Mesenchymal stem cell (in vitro differentiated cells and primary cell): ENCODE data around the gene PLCD1.
A peak's percentile ranks its signal among the peaks of the same experiment; 100 is the strongest.
"Not testable (repeated sequence)": the region's sequence is repeated elsewhere in the genome, so short reads cannot be mapped to it uniquely, and the experiment has no call there.

Experiments
- DNase-seq: peaks from one replicate; pipeline ENCODE4 v3.0.0-alpha.2; 2013
- H2AFZ ChIP-seq: one replicate; pipeline ENCODE4 v1.6.1; 2013; ENCODE audit warnings: low read depth, mild to moderate bottlenecking, control low read depth, inconsistent platforms, low read length, moderate library complexity
- H2AK5ac ChIP-seq: 2 replicates; pipeline ENCODE4 v1.6.1; 2013; ENCODE audit warnings: low read length, moderate library complexity, mild to moderate bottlenecking, inconsistent platforms; ENCODE audit not compliant: severe bottlenecking
- H2BK120ac ChIP-seq: one replicate; pipeline ENCODE4 v1.6.1; 2013; ENCODE audit warnings: low read depth, mild to moderate bottlenecking, inconsistent platforms, low read length, moderate library complexity
- H2BK12ac ChIP-seq, 2 experiments: one replicate each; pipeline ENCODE4 v1.6.1; 2013; ENCODE audit warnings: inconsistent platforms in 2 of 2, low read length in 2 of 2, mild to moderate bottlenecking in 2 of 2, moderate library complexity in 2 of 2, control low read depth in 1 of 2
- H2BK15ac ChIP-seq: one replicate; pipeline ENCODE4 v1.6.1; 2013; ENCODE audit warnings: mild to moderate bottlenecking, low read depth, inconsistent platforms; ENCODE audit not compliant: poor library complexity, severe bottlenecking
- H2BK5ac ChIP-seq: 2 replicates; pipeline ENCODE4 v1.6.1; 2013; ENCODE audit warnings: low read depth, mild to moderate bottlenecking, low read length, control low read depth, inconsistent platforms; ENCODE audit not compliant: poor library complexity, severe bottlenecking
- H3K14ac ChIP-seq, 2 experiments: one replicate each; pipeline ENCODE4 v1.6.1; 2013; ENCODE audit warnings: inconsistent platforms in 2 of 2, low read length in 2 of 2, control low read depth in 1 of 2, mild to moderate bottlenecking in 1 of 2, moderate library complexity in 1 of 2
- H3K18ac ChIP-seq, 2 experiments: one replicate each; pipeline ENCODE4 v1.6.1; 2013; ENCODE audit warnings: inconsistent platforms in 2 of 2, low read length in 2 of 2, control low read depth in 1 of 2, low read depth in 1 of 2, mild to moderate bottlenecking in 1 of 2
- H3K23ac ChIP-seq, 2 experiments: one replicate each; pipeline ENCODE4 v1.6.1; 2013; ENCODE audit warnings: inconsistent platforms in 2 of 2, low read length in 2 of 2, mild to moderate bottlenecking in 2 of 2, moderate library complexity in 2 of 2, control low read depth in 1 of 2
- H3K27ac ChIP-seq: 2 replicates; pipeline ENCODE4 v1.5.1; 2013; ENCODE audit warnings: mild to moderate bottlenecking, moderate library complexity, low read length, control low read depth, inconsistent platforms; ENCODE audit not compliant: poor library complexity, severe bottlenecking
- H3K27me3 ChIP-seq, 2 experiments: 2 replicates each; pipeline versions ENCODE4 v1.6.1 to v1.7.0; 2013; ENCODE audit warnings: low read length in 2 of 2, mild to moderate bottlenecking in 2 of 2, moderate library complexity in 2 of 2, control low read depth in 1 of 2, inconsistent platforms in 1 of 2; ENCODE audit not compliant: control insufficient read depth in 1 of 2, insufficient read depth in 1 of 2
- H3K36me3 ChIP-seq, 2 experiments: 2 replicates each; pipeline versions ENCODE4 v1.6.1 to v1.7.0; 2013; ENCODE audit warnings: low read length in 2 of 2, control low read depth in 1 of 2, inconsistent platforms in 1 of 2, low read depth in 1 of 2, mild to moderate bottlenecking in 1 of 2; ENCODE audit not compliant: insufficient read depth in 2 of 2, control insufficient read depth in 1 of 2
- H3K4ac ChIP-seq, 2 experiments: one replicate each; pipeline ENCODE4 v1.6.1; 2013; ENCODE audit warnings: inconsistent platforms in 2 of 2, low read length in 2 of 2, mild to moderate bottlenecking in 2 of 2, moderate library complexity in 2 of 2, control low read depth in 1 of 2, low read depth in 1 of 2
- H3K4me1 ChIP-seq: 2 replicates; pipeline ENCODE4 v1.6.1; 2013; ENCODE audit warnings: low read depth, low read length, control low read depth; ENCODE audit not compliant: control insufficient read depth, insufficient read depth
- H3K4me2 ChIP-seq: 2 replicates; pipeline ENCODE4 v1.6.1; 2013; ENCODE audit warnings: low read length, mild to moderate bottlenecking, inconsistent platforms; ENCODE audit not compliant: poor library complexity, severe bottlenecking
- H3K4me3 ChIP-seq, 2 experiments: 2 replicates each; pipeline versions ENCODE4 v1.5.1 to v1.7.0; 2013; ENCODE audit warnings: low read length in 2 of 2, mild to moderate bottlenecking in 2 of 2, control low read depth in 1 of 2, low read depth in 1 of 2; ENCODE audit not compliant: insufficient read depth in 1 of 2
- H3K79me1 ChIP-seq: replicated peaks from 2 replicates; pipeline ENCODE4 v1.6.1; 2013; ENCODE audit warnings: mild to moderate bottlenecking, control low read depth, low read length, inconsistent platforms; ENCODE audit not compliant: poor library complexity, severe bottlenecking
- H3K9ac ChIP-seq: 2 replicates; pipeline ENCODE4 v1.7.0; 2013; ENCODE audit warnings: mild to moderate bottlenecking, low read length, moderate library complexity
- H3K9me3 ChIP-seq: 2 replicates; pipeline ENCODE4 v1.7.0; 2013; ENCODE audit warnings: mild to moderate bottlenecking, low read length; ENCODE audit not compliant: control insufficient read depth
- H4K8ac ChIP-seq: one replicate; pipeline ENCODE4 v1.6.1; 2013; ENCODE audit warnings: inconsistent platforms, mild to moderate bottlenecking, low read length, moderate library complexity
- H4K91ac ChIP-seq: one replicate; pipeline ENCODE4 v1.6.1; 2013; ENCODE audit warnings: mild to moderate bottlenecking, low read length, inconsistent platforms
- WGBS: methylation state at CpG from one replicate; pipeline ENCODE4 v1.1.7; 2013; ENCODE audit warnings: mixed read lengths; 5-methylcytosine and 5-hydroxymethylcytosine counted together

PLCD1 gene

DNA sequence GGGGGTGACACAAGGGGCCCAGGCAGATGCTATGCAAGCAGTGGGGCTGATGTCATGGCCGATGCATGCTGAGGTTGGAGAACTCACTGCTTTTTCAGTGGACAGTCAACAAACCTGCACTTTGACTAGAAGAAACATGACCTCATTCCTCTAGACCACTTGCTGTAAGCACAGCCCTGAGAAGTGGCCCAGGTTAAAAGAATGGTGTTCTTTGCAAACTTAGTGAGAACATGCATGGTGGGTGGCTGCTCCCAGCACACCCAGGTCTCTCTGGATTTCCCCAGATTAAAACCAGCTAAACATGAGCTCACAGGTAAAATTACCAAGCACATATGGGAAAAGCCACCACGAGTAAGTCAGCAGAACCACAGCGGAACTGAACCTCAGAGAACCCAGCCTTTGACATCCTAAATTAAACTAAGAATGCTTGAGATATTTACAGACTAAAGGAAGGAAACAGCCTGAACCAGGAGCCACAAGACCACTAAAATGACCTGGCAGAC lies 25.1 kb upstream of the PLCD1 start:
- Histone ChIP-seq H3K36me3 (no peaks in the 10 kb centered on the region), H2AFZ (no peak overlapping the region), H2BK5ac (no peak overlapping the region), H3K4ac (no peak overlapping the region), H3K4me2 (no peak overlapping the region), H4K91ac (no peak overlapping the region), H3K18ac (no peak overlapping the region), H3K14ac (no peak overlapping the region), H3K9me3 (no peaks in the 10 kb centered on the region), H3K9ac (no peak overlapping the region), H2BK15ac (no peak overlapping the region), H3K27ac (no peak overlapping the region), H3K79me1 (no peaks in the 10 kb centered on the region), H2AK5ac (no peak overlapping the region), H4K8ac (no peak overlapping the region), H3K4me1 (no peaks in the 10 kb centered on the region), H3K4me3 (no peak overlapping the region), H2BK120ac (no peak overlapping the region), H2BK12ac (no peak overlapping the region), H3K27me3 (peaks cover 8 to 16% of the 10 kb centered on the region in 2 experiments), H3K23ac (no peak overlapping the region)
- 67% methylated on average over 3 of the region's 3 CpGs for WGBS
- peak; percentile 26 for DNase-seq

GRCh38 chr3:38053813-38054498 lies 24.5 kb upstream of the PLCD1 start:
- not testable (repeated sequence) for H2BK5ac ChIP-seq, H3K36me3 ChIP-seq, H3K4me1 ChIP-seq, H2BK15ac ChIP-seq, H3K4me2 ChIP-seq, H3K27ac ChIP-seq, H3K9me3 ChIP-seq, H3K14ac ChIP-seq, H3K4me3 ChIP-seq, H2AK5ac ChIP-seq, H3K23ac ChIP-seq, H2BK12ac ChIP-seq, H2BK120ac ChIP-seq, H2AFZ ChIP-seq, H3K4ac ChIP-seq, DNase-seq, H4K91ac ChIP-seq, H4K8ac ChIP-seq, H3K9ac ChIP-seq, H3K79me1 ChIP-seq, H3K18ac ChIP-seq
- H3K27me3 ChIP-seq = peaks cover 8 to 12% of the 10 kb centered on the region in 2 experiments
- 71% methylated on average over 4 of the region's 9 CpGs for WGBS

DNA sequence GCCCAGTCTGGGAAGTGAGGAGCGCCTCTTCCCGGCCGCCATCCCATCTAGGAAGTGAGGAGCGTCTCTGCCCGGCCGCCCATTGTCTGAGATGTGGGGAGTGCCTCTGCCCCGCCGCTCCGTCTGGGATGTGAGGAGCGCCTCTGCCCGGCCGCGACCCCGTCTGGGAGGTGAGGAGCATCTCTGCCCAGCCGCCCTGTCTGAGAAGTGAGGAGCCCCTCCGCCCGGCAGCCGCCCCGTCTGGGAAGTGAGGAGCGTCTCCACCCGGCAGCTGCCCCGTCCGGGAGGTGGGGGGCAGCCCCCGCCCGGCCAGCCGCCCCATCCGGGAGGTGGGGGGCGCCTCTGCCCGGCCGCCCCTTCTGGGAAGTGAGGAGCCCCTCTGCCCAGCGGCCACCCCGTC lies 23.8 kb upstream of the PLCD1 start:
- not testable (repeated sequence) for H3K18ac ChIP-seq, H3K4me3 ChIP-seq, H3K9ac ChIP-seq, H2AFZ ChIP-seq, H2BK120ac ChIP-seq, H3K79me1 ChIP-seq, H2BK12ac ChIP-seq, H2AK5ac ChIP-seq, H3K23ac ChIP-seq, H4K91ac ChIP-seq, H2BK15ac ChIP-seq, H3K4me1 ChIP-seq, H2BK5ac ChIP-seq, H3K36me3 ChIP-seq, DNase-seq, H3K14ac ChIP-seq, H3K27ac ChIP-seq, H3K4me2 ChIP-seq, H4K8ac ChIP-seq, H3K4ac ChIP-seq, H3K9me3 ChIP-seq
- WGBS = 92% methylated on average over 26 of the region's 32 CpGs
- peaks cover 13 to 14% of the 10 kb centered on the region in 2 experiments for H3K27me3 ChIP-seq

DNA sequence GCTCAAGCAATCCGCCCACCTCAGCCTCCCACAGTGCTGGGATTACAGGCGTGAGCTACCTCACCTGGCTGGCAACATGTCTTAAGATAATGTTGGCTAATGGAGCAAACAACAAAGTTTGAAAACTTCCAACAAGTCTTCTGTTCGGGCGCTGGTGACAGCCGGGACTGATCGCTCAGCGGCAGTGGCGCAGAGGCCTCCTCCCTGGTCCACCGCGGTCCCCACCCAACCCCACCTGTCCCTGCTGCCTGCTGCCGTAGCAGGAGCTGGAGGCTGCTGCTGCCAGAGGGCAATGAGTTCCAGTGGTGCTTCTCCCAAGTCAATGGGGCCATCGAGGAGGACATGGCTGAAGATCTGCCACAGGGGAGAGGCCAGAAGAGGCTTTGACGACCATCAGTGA lies 21.7 kb upstream of the PLCD1 start:
- no peak overlapping the region for H2BK12ac ChIP-seq
- no peak overlapping the region for H3K23ac ChIP-seq
- no peak overlapping the region for H3K4me3 ChIP-seq
- H3K27me3 ChIP-seq = peaks cover 14 to 18% of the 10 kb centered on the region in 2 experiments
- DNase-seq = no peak
- no peak overlapping the region for H2BK5ac ChIP-seq
- H4K8ac ChIP-seq = no peak overlapping the region
- H3K27ac ChIP-seq = no peak overlapping the region
- H3K18ac ChIP-seq = no peak overlapping the region
- H3K9me3 ChIP-seq = no peaks in the 10 kb centered on the region
- no peaks in the 10 kb centered on the region for H3K36me3 ChIP-seq
- no peak overlapping the region for H2BK15ac ChIP-seq
- no peak overlapping the region for H2BK120ac ChIP-seq
- no peak overlapping the region for H3K9ac ChIP-seq
- no peaks in the 10 kb centered on the region for H3K4me1 ChIP-seq
- 87% methylated on average over 13 of the region's 13 CpGs for WGBS
- no peak overlapping the region for H3K14ac ChIP-seq
- no peak overlapping the region for H2AFZ ChIP-seq
- no peak overlapping the region for H4K91ac ChIP-seq
- H2AK5ac ChIP-seq = no peak overlapping the region
- H3K4me2 ChIP-seq = no peak overlapping the region
- H3K4ac ChIP-seq = no peak overlapping the region
- no peaks in the 10 kb centered on the region for H3K79me1 ChIP-seq
